HG02870 (cell line): ENCODE data around the gene PIK3R5.
A peak's percentile ranks its signal among the peaks of the same experiment; 100 is the strongest.
"Not testable (repeated sequence)": the region's sequence is repeated elsewhere in the genome, so short reads cannot be mapped to it uniquely, and the experiment has no call there.

Source experiments
- ATAC-seq: cut with Tn5 transposase; IDR thresholded peaks from one replicate; pipeline ENCODE4 v1.9.1; 2021; ENCODE audit warnings: mild to moderate bottlenecking, moderate library complexity; ENCODE audit not compliant: unreplicated experiment

The PIK3R5 gene

GRCh38 chr17:8985054-8985701 lies 19.7 kb upstream of the PIK3R5 start:
- ATAC-seq, result no peak

- not testable (repeated sequence) for ATAC-seq
Observed at GRCh38 chr17:8984225-8984624, 18.7 kb upstream of the PIK3R5 start.

GRCh38 chr17:8981443-8981842 lies 15.9 kb upstream of the PIK3R5 start:
- no peak for ATAC-seq

GRCh38 chr17:8979715-8980114 lies 14.2 kb upstream of the PIK3R5 start:
- ATAC-seq, result no peak

- peak; percentile 63 for ATAC-seq
Observed at GRCh38 chr17:8976638-8977037, 11.1 kb upstream of the PIK3R5 start.

GRCh38 chr17:8975091-8975725 lies 9.7 kb upstream of the PIK3R5 start:
- no peak for ATAC-seq

- ATAC-seq, result no peak
Observed at GRCh38 chr17:8969901-8970300, 4.4 kb upstream of the PIK3R5 start.

GRCh38 chr17:8968503-8968902 lies 3.0 kb upstream of the PIK3R5 start:
- ATAC-seq, result no peak

- no peak for ATAC-seq
Observed at GRCh38 chr17:8967861-8968260, 2.4 kb upstream of the PIK3R5 start.

GRCh38 chr17:8966926-8967325 lies 1.4 kb upstream of the PIK3R5 start:
- no peak for ATAC-seq

- peak; percentile 22 for ATAC-seq
Observed at GRCh38 chr17:8964801-8965393, 610 bp downstream of the PIK3R5 start.

GRCh38 chr17:8963647-8964258 lies 1.8 kb downstream of the PIK3R5 start:
- ATAC-seq, result no peak

- no peak for ATAC-seq
Observed at GRCh38 chr17:8963014-8963413, 2.5 kb downstream of the PIK3R5 start.

GRCh38 chr17:8961829-8962228 lies 3.7 kb downstream of the PIK3R5 start:
- ATAC-seq, result no peak

GRCh38 chr17:8960325-8961140 lies 5.0 kb downstream of the PIK3R5 start:
- no peak for ATAC-seq

- ATAC-seq, result no peak
Observed at GRCh38 chr17:8959312-8959918, 6.1 kb downstream of the PIK3R5 start.

- no peak for ATAC-seq
Observed at GRCh38 chr17:8957721-8958120, 7.8 kb downstream of the PIK3R5 start.

GRCh38 chr17:8956465-8956902 lies 9.0 kb downstream of the PIK3R5 start:
- ATAC-seq, result peak; percentile 69

- ATAC-seq, result no peak
Observed at GRCh38 chr17:8955021-8955959, 10.2 kb downstream of the PIK3R5 start.

GRCh38 chr17:8954339-8954738 lies 11.2 kb downstream of the PIK3R5 start:
- no peak for ATAC-seq
